ENCODE data around the gene PLEKHA5.
"Not testable (repeated sequence)": the region's sequence is repeated elsewhere in the genome, so short reads cannot be mapped to it uniquely, and the experiment has no call there.

PLEKHA5 gene

GRCh38 chr12:19351346-19351745, 221.8 kb downstream of the PLEKHA5 start:
- DNase-seq, result no peak

- DNase-seq, result no peak
Measured at GRCh38 chr12:19369691-19370148, 240.2 kb downstream of the PLEKHA5 start.

- DNase-seq, result no peak
Measured at GRCh38 chr12:19373586-19373985, 244.1 kb downstream of the PLEKHA5 start.

GRCh38 chr12:19375888-19376287, 246.4 kb downstream of the PLEKHA5 start:
- no peak for DNase-seq

- no peak for DNase-seq
Measured at GRCh38 chr12:19376691-19377090, 247.2 kb downstream of the PLEKHA5 start.

GRCh38 chr12:19382111-19382526, 252.6 kb downstream of the PLEKHA5 start:
- no peak for DNase-seq

GRCh38 chr12:19382563-19382962, 253.0 kb downstream of the PLEKHA5 start:
- DNase-seq, result no peak

- no peak for DNase-seq
Measured at GRCh38 chr12:19387161-19387560, 257.6 kb downstream of the PLEKHA5 start.

GRCh38 chr12:19388131-19388549, 258.6 kb downstream of the PLEKHA5 start:
- DNase-seq, result no peak

GRCh38 chr12:19390051-19390598, 260.6 kb downstream of the PLEKHA5 start:
- DNase-seq, result no peak

- not testable (repeated sequence) for DNase-seq
Measured at GRCh38 chr12:19392644-19393043, 263.1 kb downstream of the PLEKHA5 start.

GRCh38 chr12:19394385-19394784, 264.9 kb downstream of the PLEKHA5 start:
- no peak for DNase-seq

- DNase-seq, result no peak
Measured at GRCh38 chr12:19397534-19397933, 268.0 kb downstream of the PLEKHA5 start.

- no peak for DNase-seq
Measured at GRCh38 chr12:19398376-19399363, 269.1 kb downstream of the PLEKHA5 start.

GRCh38 chr12:19400649-19401285, 271.2 kb downstream of the PLEKHA5 start:
- DNase-seq, result not testable (repeated sequence)

GRCh38 chr12:19402211-19402610, 272.7 kb downstream of the PLEKHA5 start:
- no peak for DNase-seq

- no peak for DNase-seq
Measured at GRCh38 chr12:19402743-19403431, 273.4 kb downstream of the PLEKHA5 start.

GRCh38 chr12:19404242-19404880, 274.8 kb downstream of the PLEKHA5 start:
- DNase-seq, result no peak

GRCh38 chr12:19409376-19409775, 279.8 kb downstream of the PLEKHA5 start:
- no peak for DNase-seq

GRCh38 chr12:19410211-19410610, 280.7 kb downstream of the PLEKHA5 start:
- DNase-seq, result no peak

- no peak for DNase-seq
Measured at GRCh38 chr12:19410629-19411185, 281.2 kb downstream of the PLEKHA5 start.

Measured in cerebellar nuclear complex (tissue), 1 donor.